Gastrocnemius medialis (tissue), 4 donors: Measurements from ENCODE around the gene PARD3.

Experiments
- POLR2A ChIP-seq, 2 donors: fragments of 450-650 bp; IDR thresholded peaks; one replicate each; pipeline ENCODE4 v1.6.1; 2017; ENCODE audit warnings: antibody characterized with exemption in 2 of 2, mild to moderate bottlenecking in 2 of 2, moderate library complexity in 2 of 2
- TF ChIP-seq, protein P1 (sequence below), 5 experiments: fragments of 450-650 bp in 3 of 5; fragments of 200-600 bp in 2 of 5; sonication (generic) in 2 of 5; IDR thresholded peaks in 4 of 5; conservative IDR thresholded peaks in 1 of 5; 1 replicate in 4 of 5; 2 replicates in 1 of 5; pipeline ENCODE4 v1.5.1; 2016 to 2019; ENCODE audit warnings: antibody characterized with exemption in 5 of 5, mild to moderate bottlenecking in 3 of 5, moderate library complexity in 3 of 5

- TF ChIP-seq POLR2A (IDR thresholded peaks at IDR 0.05): no peak
- TF ChIP-seq, protein P1, sequence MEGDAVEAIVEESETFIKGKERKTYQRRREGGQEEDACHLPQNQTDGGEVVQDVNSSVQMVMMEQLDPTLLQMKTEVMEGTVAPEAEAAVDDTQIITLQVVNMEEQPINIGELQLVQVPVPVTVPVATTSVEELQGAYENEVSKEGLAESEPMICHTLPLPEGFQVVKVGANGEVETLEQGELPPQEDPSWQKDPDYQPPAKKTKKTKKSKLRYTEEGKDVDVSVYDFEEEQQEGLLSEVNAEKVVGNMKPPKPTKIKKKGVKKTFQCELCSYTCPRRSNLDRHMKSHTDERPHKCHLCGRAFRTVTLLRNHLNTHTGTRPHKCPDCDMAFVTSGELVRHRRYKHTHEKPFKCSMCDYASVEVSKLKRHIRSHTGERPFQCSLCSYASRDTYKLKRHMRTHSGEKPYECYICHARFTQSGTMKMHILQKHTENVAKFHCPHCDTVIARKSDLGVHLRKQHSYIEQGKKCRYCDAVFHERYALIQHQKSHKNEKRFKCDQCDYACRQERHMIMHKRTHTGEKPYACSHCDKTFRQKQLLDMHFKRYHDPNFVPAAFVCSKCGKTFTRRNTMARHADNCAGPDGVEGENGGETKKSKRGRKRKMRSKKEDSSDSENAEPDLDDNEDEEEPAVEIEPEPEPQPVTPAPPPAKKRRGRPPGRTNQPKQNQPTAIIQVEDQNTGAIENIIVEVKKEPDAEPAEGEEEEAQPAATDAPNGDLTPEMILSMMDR (IDR thresholded peaks at IDR 0.05 in 4 of 5, conservative IDR thresholded peaks at IDR 0.05 in 1 of 5): no peak
These were observed 311.4 kb downstream of the PARD3 start for GRCh38 chr10:34503704-34504103.
